ENCODE measurements around the gene SEMA5B. TPM values are rescaled to one million over a fixed set of nuclear protein-coding genes. Genes with fewer than 3 reads are reported as not detected.

The SEMA5B gene
- total RNA-seq, 3 donors from 2014 or later: 0.15 to 0.33 (median 0.32) TPM

DNA sequence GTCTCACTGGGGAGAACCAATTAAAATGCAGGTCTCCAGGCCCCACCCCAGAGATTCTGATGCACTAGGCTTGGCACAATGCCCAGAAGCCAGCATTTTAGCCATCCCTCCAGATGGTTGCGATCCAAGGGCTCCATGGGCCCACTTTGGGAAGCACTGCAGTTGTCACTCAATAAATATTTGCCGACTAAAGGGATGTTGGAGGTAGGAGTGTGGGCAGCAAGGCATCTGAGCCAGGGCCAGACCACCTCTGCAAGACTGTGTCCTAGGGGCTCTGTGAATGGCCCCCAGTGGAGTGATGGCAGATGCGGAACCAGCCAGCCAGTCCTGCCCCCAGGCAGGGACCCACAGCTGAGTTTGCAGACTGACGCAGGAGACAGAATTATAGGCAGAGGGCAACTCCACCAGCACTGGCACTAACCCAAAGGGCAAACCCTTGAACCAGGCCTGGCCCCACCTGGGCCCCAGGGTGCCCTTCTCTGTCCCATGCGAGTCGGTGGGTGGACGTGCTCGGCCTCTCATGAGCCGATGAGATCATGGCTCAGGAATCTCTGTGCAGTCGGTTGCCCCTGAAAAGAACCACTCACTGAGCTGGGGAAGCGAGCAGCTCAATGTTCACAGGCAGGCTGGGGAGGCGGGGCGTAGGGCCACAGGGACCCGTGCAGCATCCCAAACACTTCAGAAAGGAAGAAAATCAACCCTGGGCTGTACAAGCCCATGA lies 49.7 kb downstream of the SEMA5B start:
- intact Hi-C loops (cut with DNase I; ENCODE audit: low total_unique reads): no loop called here
- Histone ChIP-seq H3K27ac (no peak overlapping the region), H3K4me1 (peaks cover 0 to 12% of the 10 kb centered on the region in 2 donors), H3K4me3 (no peak overlapping the region), H3K27me3 (no peaks in the 10 kb centered on the region), H3K9me3 (no peaks in the 10 kb centered on the region), H3K36me3 (no peaks in the 10 kb centered on the region)
- DNase-seq (ENCODE audit: low spot score in 2 of 2): no peak
- TF ChIP-seq POLR2AphosphoS5 (IDR thresholded peaks at IDR 0.05) (no peak), POLR2A (IDR thresholded peaks at IDR 0.05) (no peak)
- TF ChIP-seq, protein P1, sequence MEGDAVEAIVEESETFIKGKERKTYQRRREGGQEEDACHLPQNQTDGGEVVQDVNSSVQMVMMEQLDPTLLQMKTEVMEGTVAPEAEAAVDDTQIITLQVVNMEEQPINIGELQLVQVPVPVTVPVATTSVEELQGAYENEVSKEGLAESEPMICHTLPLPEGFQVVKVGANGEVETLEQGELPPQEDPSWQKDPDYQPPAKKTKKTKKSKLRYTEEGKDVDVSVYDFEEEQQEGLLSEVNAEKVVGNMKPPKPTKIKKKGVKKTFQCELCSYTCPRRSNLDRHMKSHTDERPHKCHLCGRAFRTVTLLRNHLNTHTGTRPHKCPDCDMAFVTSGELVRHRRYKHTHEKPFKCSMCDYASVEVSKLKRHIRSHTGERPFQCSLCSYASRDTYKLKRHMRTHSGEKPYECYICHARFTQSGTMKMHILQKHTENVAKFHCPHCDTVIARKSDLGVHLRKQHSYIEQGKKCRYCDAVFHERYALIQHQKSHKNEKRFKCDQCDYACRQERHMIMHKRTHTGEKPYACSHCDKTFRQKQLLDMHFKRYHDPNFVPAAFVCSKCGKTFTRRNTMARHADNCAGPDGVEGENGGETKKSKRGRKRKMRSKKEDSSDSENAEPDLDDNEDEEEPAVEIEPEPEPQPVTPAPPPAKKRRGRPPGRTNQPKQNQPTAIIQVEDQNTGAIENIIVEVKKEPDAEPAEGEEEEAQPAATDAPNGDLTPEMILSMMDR (IDR thresholded peaks at IDR 0.05): no peak

DNA sequence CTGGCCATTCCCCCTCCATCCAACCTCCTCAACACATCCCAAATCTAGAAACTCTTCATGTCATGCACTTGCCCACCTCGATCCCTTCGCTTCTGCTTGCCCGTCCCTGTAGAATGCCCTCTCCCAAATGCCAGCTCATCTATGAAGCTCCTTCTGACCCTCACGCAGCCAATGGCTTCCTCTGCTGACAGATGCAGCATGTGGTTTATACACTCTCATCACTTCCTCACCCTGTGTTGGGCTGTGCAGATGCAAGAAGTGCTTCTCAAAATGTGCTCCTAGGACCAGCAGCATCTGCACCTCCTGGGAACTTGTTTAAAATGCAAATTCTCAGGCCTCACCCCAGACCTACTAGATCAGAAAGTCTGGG lies 51.7 kb downstream of the SEMA5B start:
- no peak overlapping the region for H3K27ac ChIP-seq
- intact Hi-C loops (cut with DNase I; ENCODE audit: low total_unique reads): no loop called here
- TF ChIP-seq POLR2A (IDR thresholded peaks at IDR 0.05): no peak
- TF ChIP-seq POLR2AphosphoS5 (IDR thresholded peaks at IDR 0.05): no peak
- TF ChIP-seq, protein P1 (IDR thresholded peaks at IDR 0.05): no peak
- H3K4me1 ChIP-seq: peaks cover 0 to 12% of the 10 kb centered on the region in 2 donors
- no peak for DNase-seq (ENCODE audit: low spot score in 2 of 2)
- H3K9me3 ChIP-seq: no peaks in the 10 kb centered on the region
- H3K4me3 ChIP-seq: no peak overlapping the region
- H3K27me3 ChIP-seq: no peaks in the 10 kb centered on the region
- no peaks in the 10 kb centered on the region for H3K36me3 ChIP-seq

DNA sequence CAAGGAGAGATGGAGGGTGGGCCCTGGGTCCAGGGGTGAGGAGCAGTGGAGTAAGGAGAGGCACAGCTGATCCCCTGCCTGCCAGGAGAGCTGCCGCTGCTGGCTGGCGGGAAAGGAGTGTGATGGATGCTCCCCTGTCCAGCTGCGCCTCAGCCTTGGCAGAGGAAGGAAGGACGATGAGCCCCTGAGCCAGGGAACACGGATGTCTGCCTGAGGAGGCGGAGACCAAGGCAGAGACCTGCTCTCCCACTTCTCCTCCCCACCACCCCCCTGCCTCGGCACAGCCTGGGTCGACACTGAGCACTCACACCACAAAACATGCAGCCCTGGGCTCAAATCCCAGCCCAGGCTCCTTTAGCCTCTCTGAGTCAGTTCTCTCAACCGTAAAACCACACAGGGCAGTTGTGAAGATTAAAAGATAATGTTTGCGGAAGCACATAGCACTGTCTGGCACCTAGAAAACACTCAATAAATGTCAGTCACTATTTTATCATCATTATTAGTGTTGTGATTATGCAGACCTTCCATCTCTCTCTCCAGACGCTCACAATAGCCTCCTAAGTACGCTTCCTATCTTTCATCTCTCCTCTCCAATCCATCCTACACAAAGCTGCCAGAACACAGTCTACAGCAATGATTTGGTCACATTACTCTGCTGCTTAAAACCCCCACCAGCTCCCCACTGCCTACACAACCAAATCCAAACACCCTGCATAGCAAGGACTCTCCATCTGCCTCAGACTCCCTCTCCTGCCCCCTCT lies 52.2 kb downstream of the SEMA5B start:
- H3K27ac ChIP-seq: peak overlapping the region; percentile 40 to 74
- no peaks in the 10 kb centered on the region for H3K27me3 ChIP-seq
- TF ChIP-seq, protein P1 (IDR thresholded peaks at IDR 0.05): no peak
- TF ChIP-seq POLR2AphosphoS5 (IDR thresholded peaks at IDR 0.05): no peak
- no peak for TF ChIP-seq POLR2A (IDR thresholded peaks at IDR 0.05)
- peak overlapping the region in 1 of 3 donors; percentile 46 for H3K4me3 ChIP-seq
- peak; percentile 44 to 57 for DNase-seq (ENCODE audit: low spot score in 2 of 2)
- no peaks in the 10 kb centered on the region for H3K36me3 ChIP-seq
- H3K4me1 ChIP-seq: peaks cover 0 to 15% of the 10 kb centered on the region in 2 donors
- H3K9me3 ChIP-seq: no peaks in the 10 kb centered on the region
- intact Hi-C loops (cut with DNase I; ENCODE audit: low total_unique reads): no loop called here

DNA sequence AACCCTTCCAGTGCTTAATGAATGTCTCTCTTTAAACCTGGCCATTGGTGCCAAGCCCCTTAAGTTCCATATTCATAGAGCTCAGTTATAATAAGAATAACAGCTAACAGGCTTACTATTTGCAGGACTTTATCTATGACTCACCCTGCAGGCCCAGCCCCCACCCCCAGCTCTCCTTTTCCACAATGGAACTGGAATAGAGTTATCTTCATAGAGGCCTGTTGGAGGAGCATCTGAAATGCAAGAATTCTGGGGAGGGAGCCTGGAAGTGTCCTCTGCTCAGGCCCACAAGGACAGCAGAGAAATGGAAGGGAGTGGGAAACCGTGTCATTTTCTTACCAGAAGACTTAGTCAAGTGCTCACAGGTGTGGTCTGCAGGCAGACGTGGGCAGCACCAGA lies 52.8 kb downstream of the SEMA5B start:
- Histone ChIP-seq H3K27ac (peak overlapping the region; percentile 40 to 74), H3K4me3 (peak overlapping the region in 1 of 3 donors; percentile 46), H3K9me3 (no peaks in the 10 kb centered on the region), H3K27me3 (no peaks in the 10 kb centered on the region), H3K4me1 (peaks cover 0 to 21% of the 10 kb centered on the region in 2 donors), H3K36me3 (no peaks in the 10 kb centered on the region)
- no peak for DNase-seq (ENCODE audit: low spot score in 2 of 2)
- no peak for TF ChIP-seq POLR2A (IDR thresholded peaks at IDR 0.05)
- no peak for TF ChIP-seq POLR2AphosphoS5 (IDR thresholded peaks at IDR 0.05)
- TF ChIP-seq, protein P1 (IDR thresholded peaks at IDR 0.05): no peak
- intact Hi-C loops (cut with DNase I; ENCODE audit: low total_unique reads): no loop called here

Data from breast epithelium (tissue), 4 donors.